GM12875 (cell line): ENCODE results near the gene OR2B2.
A peak's percentile ranks its signal among the peaks of the same experiment; 100 is the strongest.
"Not testable (repeated sequence)": the region's sequence is repeated elsewhere in the genome, so short reads cannot be mapped to it uniquely, and the experiment has no call there.

ENCODE experiments used
- H3K4me3 ChIP-seq: one replicate; pipeline ENCODE4 v1.5.1; 2011; ENCODE audit warnings: low read depth, low read length, control low read depth
- CTCF ChIP-seq: IDR thresholded peaks from 2 replicates; pipeline ENCODE4 v1.5.1; 2011; ENCODE audit warnings: low read depth, mild to moderate bottlenecking, control low read depth, inconsistent platforms, low read length, moderate library complexity, borderline replicate concordance; ENCODE audit not compliant: insufficient read depth

Gene OR2B2

DNA sequence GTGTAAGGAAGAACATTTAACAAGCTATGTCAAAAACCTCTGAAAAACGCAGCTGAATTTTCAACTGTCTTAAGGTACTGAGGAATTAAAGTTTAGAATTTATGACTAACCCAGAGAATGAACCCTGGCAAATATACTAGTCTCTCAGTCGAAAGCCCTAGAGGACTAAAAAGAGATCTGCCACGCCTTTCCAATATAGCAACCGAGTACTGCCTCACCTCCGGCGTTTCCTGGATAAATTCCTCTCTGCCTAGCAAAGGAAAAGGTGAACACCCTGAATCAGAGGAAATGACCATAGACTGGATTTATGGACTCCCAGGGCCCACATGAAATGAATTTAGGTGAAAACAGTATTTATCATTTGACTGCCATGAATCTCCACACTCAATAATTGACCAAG lies 12.0 kb upstream of the OR2B2 start:
- no peak for TF ChIP-seq CTCF
- H3K4me3 ChIP-seq, result no peak overlapping the region

GRCh38 chr6:27922949-27923348 lies 10.8 kb upstream of the OR2B2 start:
- no peak for TF ChIP-seq CTCF
- H3K4me3 ChIP-seq, result no peak overlapping the region

DNA sequence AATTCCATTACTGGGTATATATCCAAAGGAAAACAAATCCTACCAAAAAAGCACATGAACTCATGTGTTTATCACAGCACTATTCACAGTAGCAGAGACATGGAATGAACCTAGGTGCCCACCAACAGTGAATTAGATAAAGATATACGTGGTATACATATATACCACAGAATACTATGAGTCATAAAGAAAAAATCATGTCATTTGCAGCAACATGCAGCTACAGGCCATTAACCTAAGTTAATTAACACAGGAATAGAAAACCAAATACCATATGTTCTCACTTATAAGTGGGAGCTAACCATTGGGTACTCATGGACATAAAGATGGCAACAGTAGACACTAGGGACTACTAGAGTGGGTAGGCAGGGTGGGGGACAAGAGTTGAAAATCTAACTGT lies 4.2 kb downstream of the OR2B2 start:
- H3K4me3 ChIP-seq, result no peak overlapping the region
- TF ChIP-seq CTCF, result no peak

DNA sequence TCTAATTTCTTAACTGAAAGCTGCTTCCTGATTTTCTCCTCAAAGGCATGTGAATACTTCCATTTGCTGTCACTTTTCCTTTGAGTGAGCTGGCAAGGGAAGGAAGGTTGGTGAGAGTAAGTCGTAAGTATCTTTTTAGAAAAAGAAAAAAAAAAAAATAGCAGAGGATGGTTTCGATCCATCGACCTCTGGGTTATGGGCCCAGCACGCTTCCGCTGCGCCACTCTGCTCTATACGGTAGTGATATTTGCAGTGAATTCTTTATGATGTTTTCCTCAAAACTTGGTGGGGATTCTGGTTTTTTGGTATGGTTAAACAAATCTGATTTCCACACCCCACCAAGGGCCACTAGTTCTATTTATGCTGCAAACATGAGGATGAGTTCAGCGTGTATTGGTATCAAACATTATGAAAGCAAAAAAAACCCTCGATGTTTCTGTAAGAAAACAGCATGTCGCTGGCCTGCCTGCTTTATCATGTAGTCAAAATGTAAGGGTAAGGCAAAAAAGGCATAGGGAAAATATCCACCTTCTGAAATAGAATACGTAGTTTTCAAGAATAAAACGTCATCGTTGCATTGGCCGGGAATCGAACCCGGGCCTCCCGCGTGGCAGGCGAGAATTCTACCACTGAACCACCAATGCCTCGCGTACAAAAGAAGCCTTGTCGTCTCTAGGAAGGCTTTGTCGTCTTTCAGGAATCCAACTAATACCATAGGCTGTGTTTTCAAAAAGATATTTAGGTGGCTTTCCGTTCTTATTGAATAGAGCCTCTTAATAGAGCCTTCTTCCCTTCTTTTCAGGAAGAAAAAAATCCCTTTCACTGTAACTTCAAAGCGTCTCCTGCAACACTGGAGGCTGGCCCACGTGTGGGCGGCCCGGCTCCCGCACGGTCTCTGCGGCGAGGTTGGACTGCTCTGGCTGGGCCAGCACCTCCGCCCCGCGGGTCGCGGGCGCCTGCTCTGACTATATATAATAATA lies 9.6 kb downstream of the OR2B2 start:
- TF ChIP-seq CTCF, result no peak
- peak overlapping the region; percentile 41 for H3K4me3 ChIP-seq

- H3K4me3 ChIP-seq, result no peak overlapping the region
- TF ChIP-seq CTCF, result no peak
Observed at GRCh38 chr6:27901801-27902200, 10.4 kb downstream of the OR2B2 start.

- H3K4me3 ChIP-seq, result not testable (repeated sequence)
Observed at GRCh38 chr6:27900197-27900596, 12.0 kb downstream of the OR2B2 start.

- H3K4me3 ChIP-seq, result no peak overlapping the region
- no peak for TF ChIP-seq CTCF
Observed at GRCh38 chr6:27899543-27899942, 12.7 kb downstream of the OR2B2 start.
